Mammary epithelial cell (primary cell): ENCODE measurements around the gene RAB42.

Experiments used
- EZH2 ChIP-seq: IDR thresholded peaks from 2 replicates; pipeline ENCODE4 v1.6.1; 2012; ENCODE audit warnings: low read length, inconsistent platforms, borderline replicate concordance
- TF ChIP-seq, protein P1 (sequence below), 2 donors: IDR thresholded peaks in 1 of 2; conservative IDR thresholded peaks in 1 of 2; 2 replicates each; pipeline ENCODE4 v1.5.1; 2011 to 2012; ENCODE audit warnings: inconsistent platforms in 2 of 2, low read length in 2 of 2, mild to moderate bottlenecking in 2 of 2, control low read depth in 1 of 2, low read depth in 1 of 2; ENCODE audit not compliant: insufficient read depth in 1 of 2; ENCODE audit errors: extremely low read depth in 1 of 2

DNA sequence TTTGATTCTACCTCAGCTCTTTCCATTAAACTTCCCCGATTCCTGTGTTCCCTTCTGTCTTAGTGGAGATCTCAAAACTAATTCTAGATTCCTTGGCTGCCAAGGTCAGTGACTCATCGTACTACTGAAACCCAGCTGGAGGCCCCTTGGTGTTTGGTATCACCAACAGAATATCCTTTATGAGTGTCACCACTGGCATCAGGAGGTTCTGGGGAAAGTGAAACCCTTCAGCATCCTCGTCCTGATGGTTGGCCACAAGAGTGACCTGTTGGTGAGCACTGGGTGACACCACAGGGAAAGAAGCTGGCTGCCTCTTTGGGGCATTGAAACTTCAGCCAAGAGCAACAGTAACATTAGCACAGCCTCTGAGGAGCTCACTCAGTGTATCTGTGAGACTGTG is 9.6 kb downstream of the RAB42 start:
- TF ChIP-seq EZH2: no peak
- TF ChIP-seq, protein P1, sequence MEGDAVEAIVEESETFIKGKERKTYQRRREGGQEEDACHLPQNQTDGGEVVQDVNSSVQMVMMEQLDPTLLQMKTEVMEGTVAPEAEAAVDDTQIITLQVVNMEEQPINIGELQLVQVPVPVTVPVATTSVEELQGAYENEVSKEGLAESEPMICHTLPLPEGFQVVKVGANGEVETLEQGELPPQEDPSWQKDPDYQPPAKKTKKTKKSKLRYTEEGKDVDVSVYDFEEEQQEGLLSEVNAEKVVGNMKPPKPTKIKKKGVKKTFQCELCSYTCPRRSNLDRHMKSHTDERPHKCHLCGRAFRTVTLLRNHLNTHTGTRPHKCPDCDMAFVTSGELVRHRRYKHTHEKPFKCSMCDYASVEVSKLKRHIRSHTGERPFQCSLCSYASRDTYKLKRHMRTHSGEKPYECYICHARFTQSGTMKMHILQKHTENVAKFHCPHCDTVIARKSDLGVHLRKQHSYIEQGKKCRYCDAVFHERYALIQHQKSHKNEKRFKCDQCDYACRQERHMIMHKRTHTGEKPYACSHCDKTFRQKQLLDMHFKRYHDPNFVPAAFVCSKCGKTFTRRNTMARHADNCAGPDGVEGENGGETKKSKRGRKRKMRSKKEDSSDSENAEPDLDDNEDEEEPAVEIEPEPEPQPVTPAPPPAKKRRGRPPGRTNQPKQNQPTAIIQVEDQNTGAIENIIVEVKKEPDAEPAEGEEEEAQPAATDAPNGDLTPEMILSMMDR (conservative IDR thresholded peaks at IDR 0.05 in 1 of 2, IDR thresholded peaks at IDR 0.05 in 1 of 2; ENCODE audit: extremely low read depth in 1 of 2, insufficient read depth in 1 of 2, low read depth in 1 of 2, low read length in 2 of 2): no peak
